Sigmoid colon (tissue), 7 donors: Measurements from ENCODE around the gene SPATA25. TPM values are rescaled to one million over a fixed set of nuclear protein-coding genes. Genes with fewer than 3 reads are reported as not detected.

Experiments used
- polyA plus RNA-seq, 3 donors: library from polyadenylated mRNA; stranded (reverse); fragments of 200-250 nt; gene quantifications; one replicate each; pipeline ENCODE4 v1.2.3, GENCODE V29; 2013
- total RNA-seq, 4 donors: library from RNA; depleted of rRNA; stranded (reverse); fragments of >200 nt; gene quantifications; one replicate each; pipeline ENCODE4 v1.1.0, GENCODE V29; 2016
- donor health status: healthy with polysubstance abuse.
- donor health status: Bipolar disorder and iron deficiency.
- donor health status: healthy.

The SPATA25 gene
- total and polyA plus RNA-seq, 7 donors = 1.6 to 7.5 (median 1.8) TPM; not detected in 2

Other genes starting within 250 kb of the SPATA25 start
- not detected for gene WFDC11, start 217.4 kb downstream of the SPATA25 start, total RNA-seq
- not detected for gene WFDC11, start 217.4 kb downstream of the SPATA25 start, polyA plus RNA-seq
- not detected for gene WFDC13, start 185.6 kb downstream of the SPATA25 start, total RNA-seq
- gene WFDC13, start 185.6 kb downstream of the SPATA25 start, polyA plus RNA-seq = not detected
- gene WFDC10B, start 182.6 kb downstream of the SPATA25 start, total RNA-seq = not detected
- gene WFDC10B, start 182.6 kb downstream of the SPATA25 start, polyA plus RNA-seq = under 1 TPM in 1 of 3 donors, not detected in 2; 0.52 TPM
- gene SPINT4, start 165.3 kb downstream of the SPATA25 start, total RNA-seq = not detected
- gene SPINT4, start 165.3 kb downstream of the SPATA25 start, polyA plus RNA-seq = not detected
- gene WFDC3, start 95.7 kb downstream of the SPATA25 start, total RNA-seq = 1 to 10 TPM in 3 of 4 donors, not detected in 1; 2.9 to 7.7 (median 3.9) TPM
- 10 to 100 TPM in 2 of 3 donors, 1 to 10 TPM in 1; 4.6 to 19.2 (median 13.9) TPM for gene WFDC3, start 95.7 kb downstream of the SPATA25 start, polyA plus RNA-seq
- 10 to 100 TPM; 33.0 to 59.9 (median 40.6) TPM for gene DNTTIP1, start 95.7 kb downstream of the SPATA25 start, total RNA-seq
- gene DNTTIP1, start 95.7 kb downstream of the SPATA25 start, polyA plus RNA-seq = 100 to 1,000 TPM in 1 of 3 donors, 10 to 100 TPM in 2; 51.9 to 107 (median 71.4) TPM
- gene UBE2C, start 75.0 kb downstream of the SPATA25 start, total RNA-seq = 1 to 10 TPM in 1 of 4 donors, not detected in 3; 3.3 TPM
- gene UBE2C, start 75.0 kb downstream of the SPATA25 start, polyA plus RNA-seq = 10 to 100 TPM; 12.6 to 90.3 (median 29.6) TPM
- 1 to 10 TPM in 1 of 4 donors, under 1 TPM in 1, not detected in 2; 0.95 to 1.6 TPM for gene TNNC2, start 60.3 kb downstream of the SPATA25 start, total RNA-seq
- gene TNNC2, start 60.3 kb downstream of the SPATA25 start, polyA plus RNA-seq = 10 to 100 TPM in 2 of 3 donors, 1 to 10 TPM in 1; 2.9 to 15.6 (median 10.2) TPM
- gene SNX21, start 53.8 kb downstream of the SPATA25 start, total RNA-seq = 10 to 100 TPM; 46.7 to 82.5 (median 52.2) TPM
- gene SNX21, start 53.8 kb downstream of the SPATA25 start, polyA plus RNA-seq = 10 to 100 TPM; 10.4 to 16.8 (median 15.2) TPM
- 10 to 100 TPM; 28.5 to 42.5 (median 35.0) TPM for gene ACOT8, start 30.2 kb downstream of the SPATA25 start, total RNA-seq
- 100 to 1,000 TPM in 1 of 3 donors, 10 to 100 TPM in 2; 51.0 to 131 (median 80.5) TPM for gene ACOT8, start 30.2 kb downstream of the SPATA25 start, polyA plus RNA-seq
- 1 to 10 TPM; 1.7 to 3.5 (median 2.9) TPM for gene ZSWIM3, start 30.0 kb downstream of the SPATA25 start, total RNA-seq
- 1 to 10 TPM; 2.4 to 3.5 (median 2.5) TPM for gene ZSWIM3, start 30.0 kb downstream of the SPATA25 start, polyA plus RNA-seq
- 1 to 10 TPM; 6.4 to 9.4 (median 7.1) TPM for gene ZSWIM1, start 6.4 kb downstream of the SPATA25 start, total RNA-seq
- gene ZSWIM1, start 6.4 kb downstream of the SPATA25 start, polyA plus RNA-seq = 1 to 10 TPM; 3.6 to 6.5 (median 3.9) TPM
- gene NEURL2, start 3.6 kb upstream of the SPATA25 start, total RNA-seq = 10 to 100 TPM; 18.9 to 25.8 (median 20.3) TPM
- gene NEURL2, start 3.6 kb upstream of the SPATA25 start, polyA plus RNA-seq = 1 to 10 TPM; 1.8 to 4.6 (median 3.9) TPM
- 10 to 100 TPM; 45.7 to 79.5 (median 56.7) TPM for gene CTSA, start 3.7 kb upstream of the SPATA25 start, total RNA-seq
- 100 to 1,000 TPM in 2 of 3 donors, 10 to 100 TPM in 1; 64.9 to 203 (median 169) TPM for gene CTSA, start 3.7 kb upstream of the SPATA25 start, polyA plus RNA-seq
- gene PLTP, start 24.5 kb upstream of the SPATA25 start, total RNA-seq = 100 to 1,000 TPM in 3 of 4 donors, 10 to 100 TPM in 1; 68.7 to 296 (median 156) TPM
- 10 to 100 TPM; 36.6 to 52.0 (median 47.4) TPM for gene PLTP, start 24.5 kb upstream of the SPATA25 start, polyA plus RNA-seq
- 10 to 100 TPM; 31.4 to 39.3 (median 32.5) TPM for gene PCIF1, start 47.1 kb upstream of the SPATA25 start, total RNA-seq
- 10 to 100 TPM; 26.4 to 37.8 (median 27.2) TPM for gene PCIF1, start 47.1 kb upstream of the SPATA25 start, polyA plus RNA-seq
- gene ZNF335, start 84.6 kb upstream of the SPATA25 start, total RNA-seq = 10 to 100 TPM; 12.0 to 24.4 (median 14.9) TPM
- gene ZNF335, start 84.6 kb upstream of the SPATA25 start, polyA plus RNA-seq = 10 to 100 TPM in 1 of 3 donors, 1 to 10 TPM in 2; 5.4 to 17.1 (median 5.5) TPM
- under 1 TPM in 1 of 4 donors, not detected in 3; 0.27 TPM for gene MMP9, start 121.3 kb upstream of the SPATA25 start, total RNA-seq
- 10 to 100 TPM in 1 of 3 donors, 1 to 10 TPM in 1, under 1 TPM in 1; 0.60 to 27.1 (median 2.5) TPM for gene MMP9, start 121.3 kb upstream of the SPATA25 start, polyA plus RNA-seq
- under 1 TPM in 1 of 4 donors, not detected in 3; 0.14 TPM for gene SLC12A5, start 141.6 kb upstream of the SPATA25 start, total RNA-seq
- gene SLC12A5, start 141.6 kb upstream of the SPATA25 start, polyA plus RNA-seq = 1 to 10 TPM in 1 of 3 donors, not detected in 2; 1.4 TPM
- 10 to 100 TPM; 22.4 to 39.2 (median 29.5) TPM for gene NCOA5, start 202.3 kb upstream of the SPATA25 start, total RNA-seq
- 10 to 100 TPM; 10.6 to 19.5 (median 11.4) TPM for gene NCOA5, start 202.3 kb upstream of the SPATA25 start, polyA plus RNA-seq
- gene CD40, start 230.7 kb upstream of the SPATA25 start, total RNA-seq = 10 to 100 TPM in 2 of 4 donors, 1 to 10 TPM in 2; 5.0 to 15.6 (median 11.1) TPM
- gene CD40, start 230.7 kb upstream of the SPATA25 start, polyA plus RNA-seq = 10 to 100 TPM in 1 of 3 donors, 1 to 10 TPM in 2; 3.6 to 25.2 (median 7.9) TPM